ENCODE data around the gene NKX2-2.

DNA sequence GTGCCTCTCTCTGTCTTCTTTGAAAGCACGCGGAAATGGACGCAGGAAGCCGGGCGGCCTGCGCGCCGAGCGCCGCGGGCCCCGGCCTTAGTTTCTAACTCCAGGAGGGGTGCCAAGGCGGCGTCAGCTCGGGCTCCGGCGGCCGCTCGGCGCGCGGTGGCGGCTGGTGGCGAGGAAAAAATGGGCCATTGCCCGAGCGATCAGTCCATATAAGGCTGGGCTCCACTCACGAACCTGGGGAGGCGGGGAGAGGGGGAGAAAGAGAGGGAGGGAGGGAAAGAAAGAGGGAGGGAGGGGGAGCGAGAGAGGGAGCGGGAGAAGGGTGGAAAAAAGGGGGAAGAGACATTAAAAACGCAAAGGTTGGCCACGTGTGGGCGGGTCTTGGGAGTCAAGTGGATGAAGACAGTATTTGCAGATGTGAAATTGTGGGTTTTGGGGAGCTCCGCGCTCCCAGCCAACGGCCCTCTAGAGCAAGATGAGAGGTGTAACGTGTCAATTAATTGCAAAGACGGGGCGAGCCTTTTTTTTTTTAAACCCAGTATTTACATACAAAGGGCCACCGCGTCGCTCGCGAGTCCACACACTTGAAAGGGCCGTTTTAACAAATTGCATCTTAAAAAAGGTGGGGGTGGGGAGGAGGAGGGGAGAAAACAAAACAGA, at the start of gene NKX2-2:
- TF ChIP-seq CTCF (IDR thresholded peaks at IDR 0.05) (no peak), POLR2A (IDR thresholded peaks at IDR 0.05) (no peak)
